Measurements from ENCODE around the gene PLCB4.

DNA sequence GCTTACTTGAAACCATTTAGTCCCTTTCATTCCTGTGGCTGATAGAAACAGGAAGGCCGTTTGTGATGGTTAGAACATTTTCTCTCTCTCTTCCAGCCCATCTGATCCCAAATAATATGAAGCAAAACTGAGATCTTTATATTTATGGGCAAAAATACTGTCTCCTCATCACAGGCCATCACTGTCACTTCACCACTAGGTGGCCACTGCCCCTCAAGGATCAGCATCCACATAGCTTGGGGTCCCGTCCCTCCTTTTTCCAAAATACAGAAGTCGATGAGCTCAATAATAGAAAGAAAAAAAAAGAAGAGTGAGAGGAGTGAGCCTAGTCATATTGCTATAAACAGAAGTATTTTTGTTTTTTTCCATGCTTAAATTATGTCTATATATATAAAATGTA lies 399.1 kb downstream of the PLCB4 start:
- TF ChIP-seq, protein P1, sequence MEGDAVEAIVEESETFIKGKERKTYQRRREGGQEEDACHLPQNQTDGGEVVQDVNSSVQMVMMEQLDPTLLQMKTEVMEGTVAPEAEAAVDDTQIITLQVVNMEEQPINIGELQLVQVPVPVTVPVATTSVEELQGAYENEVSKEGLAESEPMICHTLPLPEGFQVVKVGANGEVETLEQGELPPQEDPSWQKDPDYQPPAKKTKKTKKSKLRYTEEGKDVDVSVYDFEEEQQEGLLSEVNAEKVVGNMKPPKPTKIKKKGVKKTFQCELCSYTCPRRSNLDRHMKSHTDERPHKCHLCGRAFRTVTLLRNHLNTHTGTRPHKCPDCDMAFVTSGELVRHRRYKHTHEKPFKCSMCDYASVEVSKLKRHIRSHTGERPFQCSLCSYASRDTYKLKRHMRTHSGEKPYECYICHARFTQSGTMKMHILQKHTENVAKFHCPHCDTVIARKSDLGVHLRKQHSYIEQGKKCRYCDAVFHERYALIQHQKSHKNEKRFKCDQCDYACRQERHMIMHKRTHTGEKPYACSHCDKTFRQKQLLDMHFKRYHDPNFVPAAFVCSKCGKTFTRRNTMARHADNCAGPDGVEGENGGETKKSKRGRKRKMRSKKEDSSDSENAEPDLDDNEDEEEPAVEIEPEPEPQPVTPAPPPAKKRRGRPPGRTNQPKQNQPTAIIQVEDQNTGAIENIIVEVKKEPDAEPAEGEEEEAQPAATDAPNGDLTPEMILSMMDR (optimal IDR thresholded peaks at IDR 0.05 in 1 of 3, IDR thresholded peaks at IDR 0.05 in 1 of 3, conservative IDR thresholded peaks at IDR 0.05 in 1 of 3; ENCODE audit: extremely low read depth in 1 of 3, insufficient read depth in 2 of 3, low read length in 3 of 3): peak; percentile 40 to 56 (median 41)
- TF ChIP-seq EZH2 (IDR thresholded peaks at IDR 0.05; ENCODE audit: low read length): no peak
